HCT116 (cell line): Measurements from ENCODE around the gene CCDC80. TPM values are rescaled to one million over a fixed set of nuclear protein-coding genes. Genes with fewer than 3 reads are reported as not detected.

Experiments
- ATAC-seq: fragments of 200-7000 bp; cut with Tn5 transposase; 2 replicates; pipeline ENCODE4 v1.9.1; 2020; ENCODE audit warnings: mild to moderate bottlenecking, moderate library complexity
- BruUV-seq: library from RNA; stranded (reverse); fragments of 400-500 nt; replicated peaks from 2 replicates; lab custom pipeline; 2021; lab: Mats Ljungman, UMichigan
- CTCF ChIA-PET: fragments of 300-600 bp; sonication (Branson Sonifier 250); formaldehyde crosslinking; loops from one replicate; lab custom pipeline; 2021; ENCODE audit warnings: antibody characterized with exemption; lab: Charles Lee
- POLR2A ChIA-PET: fragments of 300-600, 350-600 bp; sonication (Branson Sonifier 250); formaldehyde crosslinking; loops from one replicate; lab custom pipeline; 2021; ENCODE audit warnings: antibody characterized with exemption; lab: Charles Lee
- RAD21 ChIA-PET, 2 experiments: fragments of 300-600 bp; sonication (Branson Sonifier 250); formaldehyde crosslinking; loops; one replicate each; lab custom pipeline; 2023; ENCODE audit warnings: low total read pairs in 2 of 2; ENCODE audit not compliant: uncharacterized antibody in 2 of 2, unreplicated experiment in 2 of 2, low non-redundant PET in 1 of 2; lab: Charles Lee
- DNase-seq: peaks from one replicate; pipeline ENCODE4 v3.0.0-alpha.2; 2010; ENCODE audit warnings: low read depth, low spot score
- H2AFZ ChIP-seq: fragments of 200-600 bp; shearing (Covaris generic), sonication (generic); 2 replicates; pipeline ENCODE4 v1.6.1; 2017; ENCODE audit warnings: low read depth, mixed run types, mixed read lengths, antibody characterized with exemption, low read length; ENCODE audit not compliant: poor library complexity, severe bottlenecking
- H3K27ac ChIP-seq: 2 replicates; pipeline ENCODE4 v1.5.1; 2012; ENCODE audit warnings: low read depth, low read length
- H3K27me3 ChIP-seq: fragments of 200-600 bp; sonication (generic); 2 replicates; pipeline ENCODE4 v1.6.1; 2016; ENCODE audit warnings: mixed run types, low read length, mixed read lengths; ENCODE audit not compliant: insufficient read depth
- H3K36me3 ChIP-seq, 2 experiments: fragments of 200-500 bp in 1 of 2; fragments of 200-600 bp in 1 of 2; sonication (Bioruptor generic) in 1 of 2; sonication (generic) in 1 of 2; 2 replicates each; pipeline versions ENCODE4 v1.5.1 to v1.6.1; 2014 to 2016; ENCODE audit warnings: low read length in 2 of 2, inconsistent platforms in 1 of 2, mixed read lengths in 1 of 2, mixed run types in 1 of 2; ENCODE audit not compliant: insufficient read depth in 2 of 2, control insufficient read depth in 1 of 2
- H3K4me1 ChIP-seq, 2 experiments: fragments of 200-600 bp in 1 of 2; sonication (generic) in 1 of 2; 2 replicates each; pipeline versions ENCODE4 v1.5.1 to v1.6.1; 2012 to 2017; ENCODE audit warnings: low read length in 2 of 2, inconsistent platforms in 1 of 2, mild to moderate bottlenecking in 1 of 2, mixed read lengths in 1 of 2, mixed run types in 1 of 2, moderate library complexity in 1 of 2; ENCODE audit not compliant: insufficient read depth in 2 of 2, control insufficient read depth in 1 of 2
- H3K4me2 ChIP-seq: fragments of 200-600 bp; sonication (generic); 2 replicates; pipeline ENCODE4 v1.6.1; 2017; ENCODE audit warnings: mixed run types, low read length, mixed read lengths
- H3K4me3 ChIP-seq, 2 experiments: fragments of 200-600 bp in 1 of 2; sonication (generic) in 1 of 2; replicated peaks in 1 of 2; 2 replicates each; pipeline ENCODE4 v1.5.1; 2011 to 2016; ENCODE audit warnings: low read length in 2 of 2, control low read depth in 1 of 2, low read depth in 1 of 2, mild to moderate bottlenecking in 1 of 2, mixed read lengths in 1 of 2, mixed run types in 1 of 2
- H3K79me2 ChIP-seq: fragments of 200-600 bp; sonication (generic); 2 replicates; pipeline ENCODE4 v1.6.1; 2017; ENCODE audit warnings: mild to moderate bottlenecking, mixed run types, low read length, moderate library complexity, mixed read lengths; ENCODE audit not compliant: insufficient read depth
- H3K9ac ChIP-seq: fragments of 200-600 bp; sonication (generic); 2 replicates; pipeline ENCODE4 v1.6.1; 2016; ENCODE audit warnings: low read length, mixed read lengths
- H3K9me2 ChIP-seq: fragments of 200-600 bp; sonication (generic), shearing (Covaris generic); 2 replicates; pipeline ENCODE4 v1.6.1; 2017; ENCODE audit warnings: mixed run types, mild to moderate bottlenecking, moderate library complexity; ENCODE audit not compliant: insufficient read depth
- H3K9me3 ChIP-seq, 2 experiments: fragments of 200-500 bp in 1 of 2; fragments of 200-600 bp in 1 of 2; sonication (Bioruptor generic) in 1 of 2; sonication (generic) in 1 of 2; 2 replicates each; pipeline ENCODE4 v1.6.1; 2014 to 2017; ENCODE audit warnings: low read length in 2 of 2, mixed read lengths in 2 of 2, inconsistent platforms in 1 of 2, low read depth in 1 of 2, mild to moderate bottlenecking in 1 of 2, mixed run types in 1 of 2, moderate library complexity in 1 of 2; ENCODE audit not compliant: control insufficient read depth in 1 of 2, insufficient read depth in 1 of 2
- H4K20me1 ChIP-seq: fragments of 200-600 bp; sonication (generic), shearing (Covaris generic); 2 replicates; pipeline ENCODE4 v1.6.1; 2017; ENCODE audit warnings: mixed run types, mild to moderate bottlenecking, moderate library complexity; ENCODE audit not compliant: insufficient read depth
- FOSL1 ChIP-seq: IDR thresholded peaks from 2 replicates; pipeline ENCODE4 v1.6.1; 2012; ENCODE audit warnings: low read depth
- SIN3A ChIP-seq: IDR thresholded peaks from 2 replicates; pipeline ENCODE4 v1.6.1; 2012; ENCODE audit warnings: low read depth
- intact Hi-C: fragments of 100-400 bp; cut with micrococcal nuclease; formaldehyde crosslinking; loops from 2 replicates; pipeline ENCODE4 v1.10.0; 2022
- total RNA-seq: library from RNA; stranded (reverse); gene quantifications from one replicate; pipeline ENCODE4 v1.2.1, GENCODE V29; 2021; ENCODE audit not compliant: unreplicated experiment
- TF ChIP-seq, protein P1 (sequence below): IDR thresholded peaks from 2 replicates; pipeline ENCODE4 v1.6.1; 2012
- TF ChIP-seq, protein P2 (sequence below): IDR thresholded peaks from 2 replicates; pipeline ENCODE4 v1.6.1; 2012
- TF ChIP-seq, protein P3 (sequence below), 3 experiments: fragments of 200-600 bp in 1 of 3; sonication (generic) in 1 of 3; IDR thresholded peaks in 2 of 3; conservative IDR thresholded peaks in 1 of 3; 2 replicates each; pipeline ENCODE4 v1.5.1; 2012 to 2017; ENCODE audit warnings: low read depth in 2 of 3, low read length in 2 of 3, antibody characterized with exemption in 1 of 3, borderline replicate concordance in 1 of 3, control low read depth in 1 of 3, mild to moderate bottlenecking in 1 of 3, mixed read lengths in 1 of 3, mixed run types in 1 of 3, moderate library complexity in 1 of 3; ENCODE audit not compliant: insufficient read depth in 1 of 3

Gene CCDC80
- total RNA-seq, 1 experiment from 2014 or later, result 1.7 TPM

DNA sequence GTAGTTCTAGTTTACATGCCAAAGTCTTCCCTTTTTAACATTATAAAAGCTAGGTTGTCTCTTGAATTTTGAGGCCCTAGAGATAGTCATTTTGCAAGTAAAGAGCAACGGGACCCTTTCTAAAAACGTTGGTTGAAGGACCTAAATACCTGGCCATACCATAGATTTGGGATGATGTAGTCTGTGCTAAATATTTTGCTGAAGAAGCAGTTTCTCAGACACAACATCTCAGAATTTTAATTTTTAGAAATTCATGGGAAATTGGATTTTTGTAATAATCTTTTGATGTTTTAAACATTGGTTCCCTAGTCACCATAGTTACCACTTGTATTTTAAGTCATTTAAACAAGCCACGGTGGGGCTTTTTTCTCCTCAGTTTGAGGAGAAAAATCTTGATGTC is 57.8 kb downstream of the CCDC80 start:
- intact Hi-C loops, result loop anchor here (2.0 to 5.0 kb wide), 3 partner anchors 59 to 396 kb away; partner anchors contain the start of gene CCDC80
- BruUV-seq, result no TSS peak
- TF ChIP-seq, protein P1, sequence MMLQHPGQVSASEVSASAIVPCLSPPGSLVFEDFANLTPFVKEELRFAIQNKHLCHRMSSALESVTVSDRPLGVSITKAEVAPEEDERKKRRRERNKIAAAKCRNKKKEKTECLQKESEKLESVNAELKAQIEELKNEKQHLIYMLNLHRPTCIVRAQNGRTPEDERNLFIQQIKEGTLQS, result no peak
- TF ChIP-seq SIN3A, result no peak
- no peak for TF ChIP-seq FOSL1
- TF ChIP-seq, protein P2, sequence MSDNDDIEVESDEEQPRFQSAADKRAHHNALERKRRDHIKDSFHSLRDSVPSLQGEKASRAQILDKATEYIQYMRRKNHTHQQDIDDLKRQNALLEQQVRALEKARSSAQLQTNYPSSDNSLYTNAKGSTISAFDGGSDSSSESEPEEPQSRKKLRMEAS, result no peak
- TF ChIP-seq, protein P3, sequence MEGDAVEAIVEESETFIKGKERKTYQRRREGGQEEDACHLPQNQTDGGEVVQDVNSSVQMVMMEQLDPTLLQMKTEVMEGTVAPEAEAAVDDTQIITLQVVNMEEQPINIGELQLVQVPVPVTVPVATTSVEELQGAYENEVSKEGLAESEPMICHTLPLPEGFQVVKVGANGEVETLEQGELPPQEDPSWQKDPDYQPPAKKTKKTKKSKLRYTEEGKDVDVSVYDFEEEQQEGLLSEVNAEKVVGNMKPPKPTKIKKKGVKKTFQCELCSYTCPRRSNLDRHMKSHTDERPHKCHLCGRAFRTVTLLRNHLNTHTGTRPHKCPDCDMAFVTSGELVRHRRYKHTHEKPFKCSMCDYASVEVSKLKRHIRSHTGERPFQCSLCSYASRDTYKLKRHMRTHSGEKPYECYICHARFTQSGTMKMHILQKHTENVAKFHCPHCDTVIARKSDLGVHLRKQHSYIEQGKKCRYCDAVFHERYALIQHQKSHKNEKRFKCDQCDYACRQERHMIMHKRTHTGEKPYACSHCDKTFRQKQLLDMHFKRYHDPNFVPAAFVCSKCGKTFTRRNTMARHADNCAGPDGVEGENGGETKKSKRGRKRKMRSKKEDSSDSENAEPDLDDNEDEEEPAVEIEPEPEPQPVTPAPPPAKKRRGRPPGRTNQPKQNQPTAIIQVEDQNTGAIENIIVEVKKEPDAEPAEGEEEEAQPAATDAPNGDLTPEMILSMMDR (IDR thresholded peaks at IDR 0.05 in 2 of 3, conservative IDR thresholded peaks at IDR 0.05 in 1 of 3; ENCODE audit: borderline replicate concordance in 1 of 3, insufficient read depth in 1 of 3, low read depth in 2 of 3, low read length in 2 of 3), result no peak
- H3K27me3 ChIP-seq, result no peaks in the 10 kb centered on the region
- no peaks in the 10 kb centered on the region for H3K4me1 ChIP-seq
- RAD21 ChIA-PET, result interaction anchor here in 1 of 2 experiments (1.4 to 1.6 kb wide), 2 partner anchors 151 to 231 kb away, joined by 3 to 5 read pairs; no protein-coding TSS in a partner anchor
- H3K79me2 ChIP-seq, result no peaks in the 10 kb centered on the region
- H3K4me2 ChIP-seq, result no peak overlapping the region
- no peak overlapping the region for H2AFZ ChIP-seq
- no peaks in the 10 kb centered on the region for H3K9me2 ChIP-seq
- no peaks in the 10 kb centered on the region for H4K20me1 ChIP-seq
- ATAC-seq (no peak), DNase-seq (no peak)
- POLR2A ChIA-PET, result no interaction called here
- H3K4me3 ChIP-seq, result no peak overlapping the region
- CTCF ChIA-PET, result interaction anchor here (1.1 to 2.0 kb wide), 5 partner anchors 10 to 396 kb away, joined by 3 to 7 read pairs (median 5); no protein-coding TSS in a partner anchor
- H3K9ac ChIP-seq, result no peak overlapping the region
- 0 out of 4 replicates have a peak, but pooled peaks cover 0 to 5% of the 10 kb centered on the region in 2 experiments for H3K36me3 ChIP-seq
- no peaks in the 10 kb centered on the region for H3K9me3 ChIP-seq
- H3K27ac ChIP-seq, result no peak overlapping the region
